K562 (cell line): ENCODE data around the gene GOLIM4.

Experiments
- DPF2 ChIP-seq: fragments of 450-650 bp; IDR thresholded peaks from 2 replicates; pipeline ENCODE4 v1.6.1; 2016
- MED1 ChIP-seq: sonication (generic); formaldehyde crosslinking; IDR thresholded peaks from 2 replicates; pipeline ENCODE4 v1.8.1; 2023; ENCODE audit warnings: missing genetic modification reagents, borderline replicate concordance
- NBN ChIP-seq: fragments of 450-650 bp; IDR thresholded peaks from 2 replicates; pipeline ENCODE4 v1.6.1; 2016; ENCODE audit warnings: low read depth, mild to moderate bottlenecking
- POLR2A ChIP-seq: fragments of 450-650 bp; conservative IDR thresholded peaks from 2 replicates; pipeline ENCODE4 v1.6.1; 2016
- SIN3A ChIP-seq, 2 experiments: fragments of 150-350 bp in 1 of 2; IDR thresholded peaks; 2 replicates each; pipeline ENCODE4 v1.6.1; 2011 to 2016; ENCODE audit warnings: borderline replicate concordance in 2 of 2, low read depth in 2 of 2, low read length in 2 of 2, mild to moderate bottlenecking in 2 of 2, moderate library complexity in 2 of 2; ENCODE audit not compliant: control insufficient read depth in 1 of 2
- TGIF2 ChIP-seq: sonication (generic); formaldehyde crosslinking; IDR thresholded peaks from 2 replicates; pipeline ENCODE4 v1.8.1; 2022; ENCODE audit warnings: mild to moderate bottlenecking, missing genetic modification reagents, moderate library complexity
- ZKSCAN3 ChIP-seq: fragments of 250-450 bp; sonication (Bioruptor Pico); IDR thresholded peaks from 2 replicates; pipeline ENCODE4 v1.4.0; 2020
- ZNF830 ChIP-seq: fragments of 250-450 bp; sonication (Bioruptor Pico); IDR thresholded peaks from 2 replicates; pipeline ENCODE4 v1.5.0; 2021; ENCODE audit warnings: mild to moderate bottlenecking
- ZZZ3 ChIP-seq: fragments of 450-650 bp; IDR thresholded peaks from 2 replicates; pipeline ENCODE4 v1.6.1; 2016; ENCODE audit warnings: antibody characterized with exemption, mild to moderate bottlenecking, moderate library complexity
- TF ChIP-seq, protein P1 (sequence below), 3 experiments: IDR thresholded peaks in 2 of 3; conservative IDR thresholded peaks in 1 of 3; 2 replicates each; pipeline ENCODE4 v1.5.1; 2011 to 2012; ENCODE audit warnings: low read length in 3 of 3, mild to moderate bottlenecking in 3 of 3, control low read depth in 2 of 3, improper control_type of control experiment in 1 of 3, inconsistent platforms in 1 of 3, low read depth in 1 of 3, mixed read lengths in 1 of 3, moderate library complexity in 1 of 3; ENCODE audit not compliant: insufficient read depth in 2 of 3
- TF ChIP-seq, protein P2 (sequence below): sonication (generic); formaldehyde crosslinking; IDR thresholded peaks from 2 replicates; pipeline ENCODE4 v1.8.0; 2022; ENCODE audit warnings: mild to moderate bottlenecking, missing genetic modification reagents
- TF ChIP-seq, protein P3 (sequence below): sonication (generic); formaldehyde crosslinking; IDR thresholded peaks from 2 replicates; pipeline ENCODE4 v1.8.1; 2023; ENCODE audit warnings: mild to moderate bottlenecking, missing genetic modification reagents

DNA sequence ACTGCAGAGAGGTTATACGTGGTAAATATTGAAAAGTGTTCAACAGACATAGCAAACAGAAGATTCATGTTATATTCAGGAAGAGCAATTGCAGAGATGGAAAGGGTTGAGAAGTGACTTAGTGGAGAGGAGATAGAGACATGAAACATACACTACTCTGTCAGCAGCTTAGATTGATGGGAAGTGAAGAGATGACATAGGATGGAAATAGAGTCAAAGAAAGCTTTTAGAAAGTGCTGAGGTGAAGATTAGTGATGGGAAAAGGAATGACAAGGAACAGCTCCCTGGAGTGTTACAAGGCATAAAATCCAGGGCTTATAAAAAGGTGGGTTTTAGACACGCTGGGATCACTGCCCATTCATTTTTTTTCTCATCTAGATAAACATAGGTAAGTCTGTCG, 17.2 kb upstream of the GOLIM4 start:
- TF ChIP-seq ZKSCAN3 (CRISPR knock-in tag) (no peak), ZNF830 (CRISPR knock-in tag) (no peak), POLR2A (no peak), MED1 (CRISPR knock-in tag) (no peak), TGIF2 (no peak), NBN (no peak), ZZZ3 (no peak), DPF2 (no peak), SIN3A (IDR thresholded peaks at IDR 0.05; ENCODE audit: borderline replicate concordance in 2 of 2, control insufficient read depth in 1 of 2, low read depth in 2 of 2, low read length in 2 of 2) (no peak)
- TF ChIP-seq, protein P1, sequence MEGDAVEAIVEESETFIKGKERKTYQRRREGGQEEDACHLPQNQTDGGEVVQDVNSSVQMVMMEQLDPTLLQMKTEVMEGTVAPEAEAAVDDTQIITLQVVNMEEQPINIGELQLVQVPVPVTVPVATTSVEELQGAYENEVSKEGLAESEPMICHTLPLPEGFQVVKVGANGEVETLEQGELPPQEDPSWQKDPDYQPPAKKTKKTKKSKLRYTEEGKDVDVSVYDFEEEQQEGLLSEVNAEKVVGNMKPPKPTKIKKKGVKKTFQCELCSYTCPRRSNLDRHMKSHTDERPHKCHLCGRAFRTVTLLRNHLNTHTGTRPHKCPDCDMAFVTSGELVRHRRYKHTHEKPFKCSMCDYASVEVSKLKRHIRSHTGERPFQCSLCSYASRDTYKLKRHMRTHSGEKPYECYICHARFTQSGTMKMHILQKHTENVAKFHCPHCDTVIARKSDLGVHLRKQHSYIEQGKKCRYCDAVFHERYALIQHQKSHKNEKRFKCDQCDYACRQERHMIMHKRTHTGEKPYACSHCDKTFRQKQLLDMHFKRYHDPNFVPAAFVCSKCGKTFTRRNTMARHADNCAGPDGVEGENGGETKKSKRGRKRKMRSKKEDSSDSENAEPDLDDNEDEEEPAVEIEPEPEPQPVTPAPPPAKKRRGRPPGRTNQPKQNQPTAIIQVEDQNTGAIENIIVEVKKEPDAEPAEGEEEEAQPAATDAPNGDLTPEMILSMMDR (IDR thresholded peaks at IDR 0.05 in 2 of 3, conservative IDR thresholded peaks at IDR 0.05 in 1 of 3; ENCODE audit: insufficient read depth in 2 of 3, low read depth in 1 of 3, low read length in 3 of 3): no peak
- TF ChIP-seq, protein P2, sequence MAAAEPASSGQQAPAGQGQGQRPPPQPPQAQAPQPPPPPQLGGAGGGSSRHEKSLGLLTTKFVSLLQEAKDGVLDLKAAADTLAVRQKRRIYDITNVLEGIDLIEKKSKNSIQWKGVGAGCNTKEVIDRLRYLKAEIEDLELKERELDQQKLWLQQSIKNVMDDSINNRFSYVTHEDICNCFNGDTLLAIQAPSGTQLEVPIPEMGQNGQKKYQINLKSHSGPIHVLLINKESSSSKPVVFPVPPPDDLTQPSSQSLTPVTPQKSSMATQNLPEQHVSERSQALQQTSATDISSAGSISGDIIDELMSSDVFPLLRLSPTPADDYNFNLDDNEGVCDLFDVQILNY (CRISPR knock-in tag): no peak
- TF ChIP-seq, protein P3, sequence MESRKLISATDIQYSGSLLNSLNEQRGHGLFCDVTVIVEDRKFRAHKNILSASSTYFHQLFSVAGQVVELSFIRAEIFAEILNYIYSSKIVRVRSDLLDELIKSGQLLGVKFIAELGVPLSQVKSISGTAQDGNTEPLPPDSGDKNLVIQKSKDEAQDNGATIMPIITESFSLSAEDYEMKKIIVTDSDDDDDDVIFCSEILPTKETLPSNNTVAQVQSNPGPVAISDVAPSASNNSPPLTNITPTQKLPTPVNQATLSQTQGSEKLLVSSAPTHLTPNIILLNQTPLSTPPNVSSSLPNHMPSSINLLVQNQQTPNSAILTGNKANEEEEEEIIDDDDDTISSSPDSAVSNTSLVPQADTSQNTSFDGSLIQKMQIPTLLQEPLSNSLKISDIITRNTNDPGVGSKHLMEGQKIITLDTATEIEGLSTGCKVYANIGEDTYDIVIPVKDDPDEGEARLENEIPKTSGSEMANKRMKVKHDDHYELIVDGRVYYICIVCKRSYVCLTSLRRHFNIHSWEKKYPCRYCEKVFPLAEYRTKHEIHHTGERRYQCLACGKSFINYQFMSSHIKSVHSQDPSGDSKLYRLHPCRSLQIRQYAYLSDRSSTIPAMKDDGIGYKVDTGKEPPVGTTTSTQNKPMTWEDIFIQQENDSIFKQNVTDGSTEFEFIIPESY: no peak
